Measurements from ENCODE around the gene TP53I13. TPM values are rescaled to one million over a fixed set of nuclear protein-coding genes. Genes with fewer than 3 reads are reported as not detected.

The TP53I13 gene
- total and polyA plus RNA-seq, 2 of the 4 experiments (the other 2 are of a cell fraction) = 22.0 to 48.3 TPM

- ChIA-PET POLR2A (ENCODE audit: unreplicated experiment) (no interaction called here), CTCF (no interaction called here)
- Histone ChIP-seq H2BK15ac (ENCODE audit: low read depth, low read length) (no peak overlapping the region), H2AK5ac (ENCODE audit: low read depth, low read length) (no peak overlapping the region), H3K4me3 (ENCODE audit: insufficient read depth, low read depth, low read length) (no peak overlapping the region), H2BK5ac (ENCODE audit: low read depth, low read length, poor library complexity, severe bottlenecking) (no peak overlapping the region), H2BK20ac (ENCODE audit: low read depth, low read length) (no peak overlapping the region), H3K4ac (ENCODE audit: low read depth, low read length) (no peak overlapping the region), H3K9ac (ENCODE audit: low read depth, low read length) (no peak overlapping the region), H4K20me1 (ENCODE audit: insufficient read depth, low read length) (peaks cover 6% of the 10 kb centered on the region; the same call in 1 of the 2 replicates), H3K18ac (ENCODE audit: low read depth, low read length) (no peak overlapping the region), H3K4me2 (ENCODE audit: low read depth, low read length) (no peak overlapping the region), H3K27me3 (ENCODE audit: control insufficient read depth, insufficient read depth, low read length) (no peaks in the 10 kb centered on the region; the same call in 1 of the 2 replicates), H4K91ac (ENCODE audit: insufficient read depth, low read depth, low read length) (no peak overlapping the region), H3K4me1 (ENCODE audit: control insufficient read depth, insufficient read depth, low read length) (no peaks in the 10 kb centered on the region), H2BK120ac (ENCODE audit: low read depth, low read length) (no peak overlapping the region), H4K8ac (ENCODE audit: low read depth in 2 of 2, low read length in 2 of 2) (no peak overlapping the region), H3K14ac (replicated peaks; ENCODE audit: low read depth, low read length) (no peak overlapping the region), H3K9me1 (ENCODE audit: insufficient read depth, low read length) (peaks cover 8% of the 10 kb centered on the region), H3K56ac (ENCODE audit: extremely low read depth, insufficient read depth, low read length) (no peak overlapping the region), H3K27ac (ENCODE audit: insufficient read depth, low read length) (no peak overlapping the region), H3K23ac (ENCODE audit: low read depth, low read length) (no peak overlapping the region), H4K5ac (ENCODE audit: low read depth, low read length) (no peak overlapping the region), H3K79me1 (ENCODE audit: low read depth in 1 of 2, low read length in 2 of 2) (0 out of 4 replicates have a peak, but pooled peaks cover 0 to 2% of the 10 kb centered on the region in 2 experiments), H2AK9ac (replicated peaks; ENCODE audit: low read depth, low read length, poor library complexity) (no peak overlapping the region), H3K9me3 (ENCODE audit: control insufficient read depth, insufficient read depth, low read length) (no peaks in the 10 kb centered on the region), H3K36me3 (ENCODE audit: control insufficient read depth, insufficient read depth, low read length) (peaks cover 2% of the 10 kb centered on the region; the same call in 1 of the 2 replicates), H2AFZ (replicated peaks; ENCODE audit: low read length, poor library complexity) (no peak overlapping the region)
- 100% methylated on average over 2 of the region's 16 CpGs; no CpG with 5 or more reads in 1 of the 2 experiments for WGBS, 2 experiments (ENCODE audit: extremely low coverage in 2 of 2, insufficient read length in 1 of 2)
- BruUV-seq (replicated peaks) = no TSS peak
- DNase-seq = no peak
- dilution Hi-C loops (cut with HindIII; ENCODE audit: low sequenced_read_pairs, unreplicated experiment) (no loop called here), in situ Hi-C loops (cut with MboI; ENCODE audit: low sequenced_read_pairs) (no loop called here), intact Hi-C loops (cut with micrococcal nuclease) (no loop called here)
- no peak for ATAC-seq (ENCODE audit: low read depth)
- TF ChIP-seq CHD1 (IDR thresholded peaks at IDR 0.05; ENCODE audit: low read depth, low read length) = no peak
Observed at GRCh38 chr17:29614349-29615047, 46.0 kb downstream of the TP53I13 start.

Data from IMR-90 (cell line).